IPS-15b (cell line): ENCODE measurements around the gene ARHGAP26.

Experiments
- H3K27me3 ChIP-seq: one replicate; pipeline ENCODE4 v1.6.1; 2013; ENCODE audit warnings: low read length; ENCODE audit not compliant: control insufficient read depth, insufficient read depth
- H3K36me3 ChIP-seq: one replicate; pipeline ENCODE4 v1.6.1; 2013; ENCODE audit warnings: low read length; ENCODE audit not compliant: control insufficient read depth, insufficient read depth
- H3K4me1 ChIP-seq: one replicate; pipeline ENCODE4 v1.6.1; 2013; ENCODE audit warnings: mild to moderate bottlenecking, low read length; ENCODE audit not compliant: control insufficient read depth, insufficient read depth
- H3K4me3 ChIP-seq: one replicate; pipeline ENCODE4 v1.5.1; 2013; ENCODE audit warnings: low read depth, low read length
- H3K9ac ChIP-seq: one replicate; pipeline ENCODE4 v1.6.1; 2013; ENCODE audit warnings: low read depth, mild to moderate bottlenecking, low read length
- H3K9me3 ChIP-seq: one replicate; pipeline ENCODE4 v1.6.1; 2013; ENCODE audit warnings: mild to moderate bottlenecking, low read length; ENCODE audit not compliant: control insufficient read depth, insufficient read depth

The ARHGAP26 gene

GRCh38 chr5:142830241-142831008 is 60.2 kb downstream of the ARHGAP26 start:
- Histone ChIP-seq H3K4me3 (no peak overlapping the region), H3K9ac (no peak overlapping the region), H3K36me3 (no peaks in the 10 kb centered on the region), H3K4me1 (peaks cover 7% of the 10 kb centered on the region), H3K9me3 (no peaks in the 10 kb centered on the region), H3K27me3 (no peaks in the 10 kb centered on the region)

GRCh38 chr5:142831009-142831383 is 60.8 kb downstream of the ARHGAP26 start:
- Histone ChIP-seq H3K36me3 (no peaks in the 10 kb centered on the region), H3K4me3 (no peak overlapping the region), H3K9ac (no peak overlapping the region), H3K27me3 (no peaks in the 10 kb centered on the region), H3K4me1 (peaks cover 5% of the 10 kb centered on the region), H3K9me3 (no peaks in the 10 kb centered on the region)

DNA sequence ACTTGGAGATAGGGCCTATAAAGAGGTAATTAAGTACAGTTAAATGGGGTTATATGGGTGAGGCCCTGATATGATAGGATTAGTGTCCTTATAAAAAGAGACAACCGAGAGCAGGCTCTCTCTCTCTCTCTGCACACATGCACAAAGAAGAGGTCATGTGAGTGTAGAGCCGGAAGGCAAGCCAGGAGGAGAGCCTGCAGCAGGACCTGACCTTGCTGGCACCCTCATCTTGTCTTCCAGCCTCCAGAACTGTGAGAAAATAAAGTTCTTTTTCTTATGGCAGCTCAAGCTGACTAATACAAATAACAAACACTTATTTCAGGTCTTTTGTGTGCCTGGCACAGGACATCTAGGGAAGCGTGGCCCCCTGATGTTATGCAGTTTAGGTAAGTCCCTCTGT is 62.1 kb downstream of the ARHGAP26 start:
- Histone ChIP-seq H3K4me1 (peaks cover 5% of the 10 kb centered on the region), H3K9ac (no peak overlapping the region), H3K4me3 (no peak overlapping the region)

DNA sequence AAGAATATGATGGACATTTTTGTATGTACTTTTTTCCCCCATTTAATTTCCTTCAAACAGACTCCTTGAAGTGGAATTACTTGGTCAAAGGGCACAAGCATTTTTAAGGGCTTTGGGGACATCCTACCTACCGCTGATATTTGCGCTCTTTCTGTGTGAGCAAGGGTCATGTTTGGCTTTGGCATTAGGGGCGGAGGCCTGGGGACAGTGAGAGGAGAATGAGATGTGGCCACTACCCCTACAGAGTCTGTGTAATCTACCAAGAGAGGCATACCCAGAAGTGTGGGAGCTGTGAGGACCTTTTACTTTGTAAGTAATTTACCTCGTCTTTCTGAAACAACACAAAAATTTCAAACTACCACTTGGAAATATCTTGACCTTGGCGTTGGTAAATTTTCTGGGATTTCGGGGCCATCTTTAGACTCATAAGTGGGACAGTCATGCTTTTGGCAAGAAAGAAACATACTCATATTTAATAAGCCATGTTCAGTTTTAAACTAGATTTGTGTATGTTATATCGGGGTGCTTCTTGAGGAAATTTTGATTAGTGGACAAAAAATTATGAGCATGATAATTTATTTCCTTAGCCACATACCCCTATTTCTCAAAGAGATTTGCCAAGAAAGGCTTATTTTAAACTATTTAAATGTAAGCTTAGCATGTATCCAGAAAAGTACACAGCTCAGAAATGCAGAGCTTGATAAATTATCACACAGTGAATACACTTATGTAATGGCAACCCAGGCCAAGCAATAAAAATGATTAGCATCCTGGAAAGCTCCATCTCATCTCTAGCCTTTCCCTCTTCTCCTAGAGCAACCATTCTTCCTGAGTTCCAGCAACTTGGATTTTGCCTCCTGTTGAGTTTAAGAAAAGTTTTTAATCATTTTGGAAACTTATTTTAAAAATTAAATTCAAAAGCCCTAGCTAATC is 63.6 kb downstream of the ARHGAP26 start:
- no peak overlapping the region for H3K9ac ChIP-seq
- H3K4me1 ChIP-seq, result no peaks in the 10 kb centered on the region
- H3K27me3 ChIP-seq, result no peaks in the 10 kb centered on the region
- H3K36me3 ChIP-seq, result no peaks in the 10 kb centered on the region
- H3K9me3 ChIP-seq, result no peaks in the 10 kb centered on the region
- H3K4me3 ChIP-seq, result no peak overlapping the region

More for the DNA sequence above, 62.1 kb downstream of the ARHGAP26 start:
- H3K36me3 ChIP-seq, result no peaks in the 10 kb centered on the region
- H3K9me3 ChIP-seq, result no peaks in the 10 kb centered on the region
- no peaks in the 10 kb centered on the region for H3K27me3 ChIP-seq

DNA sequence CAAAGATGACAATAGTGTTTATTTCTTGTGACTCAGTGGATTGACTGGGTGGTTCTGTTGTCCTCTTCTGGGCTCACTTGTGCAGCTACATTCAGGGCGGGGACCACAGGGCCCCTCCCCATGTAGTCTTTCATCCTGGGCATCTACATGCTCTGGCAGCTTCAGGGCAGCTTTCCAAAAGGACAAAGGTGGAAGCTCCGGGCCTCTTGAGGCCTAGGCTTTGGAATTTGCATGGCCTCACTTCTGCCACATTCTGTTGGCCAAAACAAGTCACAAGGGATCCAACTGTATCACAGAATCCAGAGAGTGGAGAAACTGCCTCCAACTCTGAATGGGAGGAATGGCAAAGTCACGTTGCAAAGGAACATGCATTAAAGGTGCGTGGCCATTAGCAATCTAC is 64.3 kb downstream of the ARHGAP26 start:
- Histone ChIP-seq H3K27me3 (no peaks in the 10 kb centered on the region), H3K9ac (no peak overlapping the region), H3K4me3 (no peak overlapping the region), H3K4me1 (no peaks in the 10 kb centered on the region), H3K36me3 (no peaks in the 10 kb centered on the region), H3K9me3 (no peaks in the 10 kb centered on the region)

DNA sequence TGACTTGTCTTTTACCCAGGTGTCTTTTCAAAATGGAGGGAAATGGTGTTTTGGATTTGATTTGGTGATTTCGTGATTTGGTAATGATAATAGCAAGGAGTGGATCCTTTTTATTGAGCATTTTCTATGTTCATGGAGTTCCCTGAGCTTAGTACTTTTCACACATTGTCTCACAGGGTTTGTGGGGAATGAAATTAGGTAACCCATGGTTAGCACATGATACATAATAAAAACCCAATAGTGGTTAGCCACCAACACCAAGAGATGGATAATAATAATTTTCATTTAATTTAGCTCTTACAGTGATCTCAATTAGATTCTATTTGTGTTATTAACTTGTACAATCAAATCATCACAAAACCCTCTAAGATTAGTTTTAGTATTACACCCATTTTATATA is 65.4 kb downstream of the ARHGAP26 start:
- no peaks in the 10 kb centered on the region for H3K36me3 ChIP-seq
- H3K9me3 ChIP-seq, result no peaks in the 10 kb centered on the region
- no peak overlapping the region for H3K4me3 ChIP-seq
- H3K27me3 ChIP-seq, result no peaks in the 10 kb centered on the region
- H3K9ac ChIP-seq, result no peak overlapping the region
- no peaks in the 10 kb centered on the region for H3K4me1 ChIP-seq

DNA sequence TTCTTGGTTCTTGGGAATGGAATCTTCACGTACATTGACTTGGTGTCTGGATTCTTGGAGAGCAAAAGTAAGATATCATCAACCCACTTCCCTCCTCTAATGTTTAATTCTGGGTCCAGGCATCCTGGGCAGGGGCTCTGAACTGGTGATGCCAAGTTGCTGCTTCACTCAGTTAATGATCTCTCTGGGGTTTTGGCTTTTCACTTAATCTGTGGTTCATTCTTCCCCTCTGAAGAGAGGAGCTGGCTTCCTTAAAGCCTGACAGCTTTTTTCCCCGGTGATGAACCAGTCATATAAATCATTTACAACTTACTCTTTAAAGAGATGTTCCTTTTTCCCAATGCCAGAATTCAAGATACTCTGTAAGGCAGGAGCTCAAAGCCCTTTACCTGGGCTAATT is 65.9 kb downstream of the ARHGAP26 start:
- H3K4me3 ChIP-seq, result no peak overlapping the region
- no peaks in the 10 kb centered on the region for H3K9me3 ChIP-seq
- no peak overlapping the region for H3K9ac ChIP-seq
- H3K36me3 ChIP-seq, result no peaks in the 10 kb centered on the region
- H3K27me3 ChIP-seq, result no peaks in the 10 kb centered on the region
- no peaks in the 10 kb centered on the region for H3K4me1 ChIP-seq

DNA sequence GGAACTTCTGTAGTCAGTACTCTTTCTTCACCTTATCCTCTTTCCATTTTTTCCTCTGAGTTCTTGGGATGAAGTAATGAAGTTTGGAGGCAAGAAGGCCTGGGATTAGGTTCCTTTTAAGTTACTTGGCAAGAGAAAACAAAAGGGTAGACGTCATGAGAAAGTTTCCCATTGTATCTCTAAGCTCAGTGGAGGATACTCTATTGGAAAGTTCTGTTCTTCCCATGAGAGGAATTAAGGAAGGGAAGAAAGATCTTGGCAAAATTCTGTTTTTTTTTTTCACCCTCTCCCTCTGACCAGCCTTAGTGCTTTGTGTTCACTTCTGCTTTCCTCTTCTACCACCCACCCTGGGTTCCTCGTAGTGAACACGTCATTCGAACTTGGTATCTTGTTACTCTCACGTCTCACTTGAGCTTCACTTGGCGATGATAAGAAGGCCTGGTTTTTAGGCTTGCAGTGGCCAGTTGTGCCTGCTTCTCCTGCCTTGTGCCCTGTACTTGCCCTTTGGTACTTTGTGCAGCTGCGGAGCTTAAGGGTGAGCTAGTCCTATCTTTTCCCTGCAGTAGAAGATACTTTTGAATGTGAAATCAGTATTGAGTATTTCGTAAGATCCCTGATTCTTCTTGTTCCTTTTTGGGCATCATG is 67.0 kb downstream of the ARHGAP26 start:
- Histone ChIP-seq H3K36me3 (no peaks in the 10 kb centered on the region), H3K4me3 (no peak overlapping the region), H3K4me1 (no peaks in the 10 kb centered on the region), H3K9ac (no peak overlapping the region), H3K9me3 (no peaks in the 10 kb centered on the region), H3K27me3 (no peaks in the 10 kb centered on the region)

DNA sequence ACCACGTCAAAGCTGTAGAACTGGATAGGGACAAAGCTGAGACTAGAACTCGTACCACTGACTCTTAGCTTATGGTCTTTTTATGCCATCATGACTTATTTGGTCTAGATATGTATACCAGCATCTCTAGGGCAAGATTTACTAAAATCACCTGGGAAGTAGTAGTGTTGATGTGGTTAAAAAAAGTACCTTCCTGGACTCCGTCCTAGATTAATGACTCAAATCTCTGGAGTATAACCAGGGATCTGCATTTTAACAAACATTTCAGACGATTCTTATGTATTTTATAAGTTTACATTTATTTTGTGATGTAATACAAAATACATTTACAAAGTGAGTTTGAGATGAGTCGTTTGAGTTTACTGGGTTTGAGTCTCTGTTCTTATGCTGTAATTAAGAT is 68.7 kb downstream of the ARHGAP26 start:
- Histone ChIP-seq H3K9me3 (no peaks in the 10 kb centered on the region), H3K4me1 (no peaks in the 10 kb centered on the region), H3K4me3 (no peak overlapping the region), H3K36me3 (no peaks in the 10 kb centered on the region), H3K27me3 (no peaks in the 10 kb centered on the region), H3K9ac (no peak overlapping the region)

DNA sequence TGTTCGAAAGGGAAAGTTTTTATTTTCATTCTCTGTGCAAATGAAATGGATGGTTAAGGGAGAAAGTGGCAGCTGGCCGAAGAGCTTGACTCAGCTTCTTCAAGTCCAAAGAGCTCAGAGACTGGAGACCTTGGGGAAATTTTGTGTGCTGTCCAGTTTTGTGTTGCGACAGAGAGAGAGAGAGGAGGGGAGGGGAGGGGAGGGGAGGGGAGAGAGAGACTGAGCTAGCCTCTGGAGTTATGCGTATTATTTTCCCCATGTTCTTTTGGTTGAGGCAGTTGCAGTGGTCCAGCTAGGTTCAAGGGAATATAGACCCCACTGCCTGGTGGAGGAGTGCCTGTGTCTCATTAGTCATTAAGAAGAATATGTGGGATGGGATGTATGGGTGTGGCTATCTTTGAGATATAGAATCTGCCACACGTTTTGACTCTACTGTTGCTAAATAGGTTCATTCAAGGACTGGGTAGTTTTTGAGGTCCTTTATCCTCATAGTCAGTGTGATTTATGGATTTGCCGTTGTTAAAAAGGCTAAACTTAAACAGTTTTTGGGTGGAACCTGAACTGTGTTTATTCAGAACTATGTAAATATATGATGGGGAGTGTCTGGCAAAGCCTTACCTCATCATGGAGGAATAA is 69.7 kb downstream of the ARHGAP26 start:
- Histone ChIP-seq H3K36me3 (no peaks in the 10 kb centered on the region), H3K4me1 (no peaks in the 10 kb centered on the region), H3K27me3 (no peaks in the 10 kb centered on the region), H3K9me3 (no peaks in the 10 kb centered on the region), H3K4me3 (no peak overlapping the region), H3K9ac (no peak overlapping the region)

DNA sequence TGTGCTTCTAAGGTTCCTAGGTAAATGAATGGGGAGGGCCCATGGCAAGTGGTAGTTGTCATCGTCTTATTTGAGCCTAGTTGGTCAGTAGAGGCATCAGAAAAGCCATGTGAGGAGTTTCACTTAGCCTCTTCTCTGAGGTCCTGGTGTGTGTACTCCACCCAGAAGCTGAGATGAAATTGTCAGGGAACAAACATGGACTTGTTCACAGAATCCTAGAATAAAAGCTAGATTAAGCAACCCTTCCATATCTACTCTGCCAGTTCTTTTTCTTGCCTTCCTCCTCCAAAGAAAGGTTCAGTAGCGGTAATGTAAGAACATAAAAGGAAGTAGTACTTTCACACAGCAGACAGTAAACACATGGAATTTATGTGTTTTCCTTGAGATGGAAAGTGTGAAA is 70.4 kb downstream of the ARHGAP26 start:
- H3K36me3 ChIP-seq, result no peaks in the 10 kb centered on the region
- H3K9me3 ChIP-seq, result no peaks in the 10 kb centered on the region

More for the DNA sequence above, 70.4 kb downstream of the ARHGAP26 start:
- no peak overlapping the region for H3K9ac ChIP-seq
- no peaks in the 10 kb centered on the region for H3K4me1 ChIP-seq
- H3K4me3 ChIP-seq, result no peak overlapping the region
- no peaks in the 10 kb centered on the region for H3K27me3 ChIP-seq
